Thymus (tissue), 11 donors: Measurements from ENCODE around the gene PRSS21. TPM values are rescaled to one million over a fixed set of nuclear protein-coding genes. Genes with fewer than 3 reads are reported as not detected.

Experiments
- DNase-seq, 9 donors: peaks; one replicate each; pipeline ENCODE4 v3.0.0-alpha.2; 2013; ENCODE audit warnings: low spot score in 9 of 9, low read depth in 6 of 9, missing footprints in 1 of 9
- H3K27ac ChIP-seq, 2 donors: one replicate each; pipeline ENCODE4 v1.5.1; 2013; ENCODE audit warnings: control low read depth in 1 of 2, low read depth in 1 of 2, low read length in 1 of 2, mild to moderate bottlenecking in 1 of 2, moderate library complexity in 1 of 2
- H3K27me3 ChIP-seq, 2 donors: one replicate each; pipeline ENCODE4 v1.5.1; 2013; ENCODE audit warnings: low read length in 1 of 2; ENCODE audit not compliant: control insufficient read depth in 2 of 2, insufficient read depth in 1 of 2
- H3K36me3 ChIP-seq, 2 donors: one replicate each; pipeline ENCODE4 v1.5.1; 2013; ENCODE audit warnings: low read length in 1 of 2, mild to moderate bottlenecking in 1 of 2, moderate library complexity in 1 of 2; ENCODE audit not compliant: control insufficient read depth in 2 of 2, insufficient read depth in 2 of 2
- H3K4me1 ChIP-seq, 2 donors: one replicate each; pipeline ENCODE4 v1.5.1; 2013; ENCODE audit warnings: low read length in 2 of 2; ENCODE audit not compliant: control insufficient read depth in 2 of 2, insufficient read depth in 2 of 2
- H3K4me3 ChIP-seq, 2 donors: one replicate each; pipeline ENCODE4 v1.5.1; 2013; ENCODE audit warnings: low read length in 2 of 2, control low read depth in 1 of 2, mild to moderate bottlenecking in 1 of 2
- H3K9me3 ChIP-seq, 2 donors: one replicate each; pipeline ENCODE4 v1.5.1; 2013; ENCODE audit warnings: low read length in 1 of 2, mild to moderate bottlenecking in 1 of 2; ENCODE audit not compliant: control insufficient read depth in 2 of 2, insufficient read depth in 1 of 2
- WGBS: extraction: QIAGEN DNeasy Blood & Tissue Kit; methylation state at CpG from one replicate; pipeline ENCODE4 v1.1.7; 2013; 5-methylcytosine and 5-hydroxymethylcytosine counted together
- polyA plus RNA-seq: library from polyadenylated mRNA; stranded (reverse); fragments of 200-250 nt; gene quantifications from one replicate; pipeline ENCODE4 v1.2.3, GENCODE V29; 2013
- total RNA-seq: library from RNA; stranded (reverse); fragments of 120-200 nt; gene quantifications from one replicate; pipeline ENCODE4 v1.2.4, GENCODE V29; 2013
- donor health status: healthy.

The PRSS21 gene
- total and polyA plus RNA-seq, 2 donors = 0.68 to 1.2 TPM

DNA sequence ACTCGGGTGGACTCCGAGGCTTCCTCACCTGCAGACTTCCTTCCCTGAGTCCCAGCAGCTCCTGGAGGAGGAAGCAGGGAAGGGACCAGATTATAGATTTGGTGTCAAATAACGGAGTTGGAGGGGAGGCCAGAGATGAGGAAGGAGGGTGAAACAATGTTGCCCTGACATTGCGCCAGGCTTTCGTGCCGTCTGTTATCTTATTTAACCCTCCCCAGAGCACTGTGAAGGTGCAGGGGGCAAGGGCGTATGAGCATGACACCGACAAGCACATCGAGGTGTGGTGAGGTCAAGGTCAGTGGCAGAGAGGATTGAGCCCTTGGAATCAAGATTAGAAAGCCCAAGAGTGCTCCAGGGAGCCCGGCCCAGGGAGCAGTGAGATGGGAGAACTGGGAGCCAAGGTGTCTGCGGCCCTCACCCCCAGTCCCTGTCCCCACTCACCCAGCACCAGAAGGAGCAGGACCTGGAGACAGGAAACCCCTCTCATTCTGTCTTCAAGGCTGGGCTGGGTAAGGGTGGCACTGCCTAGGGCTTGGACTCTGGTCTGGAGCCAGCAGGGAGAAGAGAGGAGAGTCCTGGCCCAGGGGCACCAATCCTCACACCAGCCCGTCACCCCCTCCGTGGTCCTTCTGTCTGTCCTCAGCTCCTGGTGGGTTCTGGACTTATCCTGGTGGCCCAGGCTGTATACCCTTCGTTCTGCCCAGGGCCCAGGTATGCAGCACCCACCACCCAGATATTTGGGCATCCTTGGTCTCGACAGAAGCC, 30.8 kb upstream of the PRSS21 start:
- Histone ChIP-seq H3K4me1 (peaks cover 9 to 10% of the 10 kb centered on the region in 2 donors), H3K27me3 (peaks cover 28 to 72% of the 10 kb centered on the region in 2 donors), H3K4me3 (no peak overlapping the region), H3K27ac (no peak overlapping the region), H3K9me3 (peaks cover 0 to 5% of the 10 kb centered on the region in 2 donors), H3K36me3 (no peaks in the 10 kb centered on the region)
- WGBS = 65% methylated on average over 15 of the region's 15 CpGs
- DNase-seq = no peak

DNA sequence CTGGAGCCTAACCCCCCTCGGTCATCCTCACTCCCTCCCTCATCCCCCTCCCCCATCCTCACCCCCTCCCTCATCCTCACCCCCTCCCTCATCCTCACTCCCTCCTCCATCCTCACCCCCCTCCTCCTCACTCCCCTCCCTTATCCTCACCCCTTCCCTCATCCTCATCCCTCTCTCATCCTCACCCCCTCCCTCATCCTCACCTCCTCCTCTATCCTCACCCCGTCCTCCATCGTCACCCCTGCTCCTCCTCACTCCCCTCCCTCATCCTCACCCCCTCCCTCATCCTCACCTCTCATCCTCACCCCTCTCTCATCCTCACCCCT, 30.2 kb upstream of the PRSS21 start:
- Histone ChIP-seq H3K27ac (no peak overlapping the region), H3K4me3 (no peak overlapping the region), H3K9me3 (peaks cover 0 to 5% of the 10 kb centered on the region in 2 donors), H3K36me3 (no peaks in the 10 kb centered on the region), H3K27me3 (peaks cover 28 to 76% of the 10 kb centered on the region in 2 donors), H3K4me1 (peaks cover 9 to 10% of the 10 kb centered on the region in 2 donors)
- no peak for DNase-seq
- WGBS = 74% methylated on average over 3 of the region's 3 CpGs

DNA sequence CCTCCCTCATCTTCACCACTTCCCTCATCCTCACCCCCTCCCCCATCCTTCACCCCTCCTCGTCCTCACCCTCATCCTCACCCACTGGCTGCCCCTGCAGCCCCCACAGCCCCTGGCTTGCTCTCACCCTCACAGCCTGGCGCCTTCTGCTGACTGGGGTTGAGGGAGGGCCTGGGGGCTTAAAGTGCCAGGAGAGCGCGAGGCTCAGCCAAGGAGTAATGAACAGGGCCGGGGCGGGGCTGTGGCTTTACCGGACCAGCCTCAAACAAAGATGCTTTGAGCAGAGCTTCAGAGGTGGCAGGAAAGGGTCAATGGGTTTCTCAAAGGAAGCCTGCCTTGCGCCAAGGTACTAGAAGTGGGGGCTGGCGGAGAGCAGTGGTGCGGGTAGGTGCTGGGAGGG, 29.6 kb upstream of the PRSS21 start, which contains the start of gene PRSS33:
Gene PRSS33 (minus strand): TSS at position 155 of the 400 bp plus-strand sequence. CDS start 1,013 bp downstream, outside the sequence.
- DNase-seq = no peak
- WGBS = 30% methylated on average over 10 of the region's 10 CpGs
- peaks cover 28 to 76% of the 10 kb centered on the region in 2 donors for H3K27me3 ChIP-seq

DNA sequence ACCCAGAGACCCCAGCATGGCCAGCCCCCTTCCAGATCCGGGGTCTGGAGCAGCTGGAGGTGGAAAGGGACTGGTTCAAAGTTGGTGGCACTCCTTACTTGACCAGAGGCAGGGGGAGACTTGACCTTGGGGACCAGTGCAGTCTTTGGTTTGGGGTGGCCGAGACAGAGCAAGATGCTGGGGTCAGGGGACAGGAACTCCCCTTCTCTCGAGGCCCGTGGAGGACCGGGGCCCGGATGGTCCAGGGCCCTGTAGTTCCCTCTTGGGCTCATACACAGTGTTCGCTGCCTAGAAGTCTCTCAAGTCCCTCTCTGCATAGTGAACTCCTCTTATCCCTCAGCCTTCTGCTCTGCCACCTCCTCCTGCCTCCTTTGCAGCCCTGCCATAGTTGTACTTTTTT, 29.1 kb upstream of the PRSS21 start:
- no peaks in the 10 kb centered on the region for H3K36me3 ChIP-seq
- WGBS = 49% methylated on average over 7 of the region's 7 CpGs
- peaks cover 9 to 10% of the 10 kb centered on the region in 2 donors for H3K4me1 ChIP-seq
- H3K27me3 ChIP-seq = peaks cover 28 to 75% of the 10 kb centered on the region in 2 donors
- peaks cover 0 to 5% of the 10 kb centered on the region in 2 donors for H3K9me3 ChIP-seq
- no peak for DNase-seq
- no peak overlapping the region for H3K27ac ChIP-seq
- no peak overlapping the region for H3K4me3 ChIP-seq

More for the DNA sequence above, 29.6 kb upstream of the PRSS21 start, which contains the start of gene PRSS33:
- Histone ChIP-seq H3K9me3 (peaks cover 0 to 5% of the 10 kb centered on the region in 2 donors), H3K4me1 (peaks cover 9 to 10% of the 10 kb centered on the region in 2 donors), H3K4me3 (no peak within 1 kb of the TSS), H3K36me3 (no peaks in the 10 kb centered on the region), H3K27ac (no peak within 1 kb of the TSS)

DNA sequence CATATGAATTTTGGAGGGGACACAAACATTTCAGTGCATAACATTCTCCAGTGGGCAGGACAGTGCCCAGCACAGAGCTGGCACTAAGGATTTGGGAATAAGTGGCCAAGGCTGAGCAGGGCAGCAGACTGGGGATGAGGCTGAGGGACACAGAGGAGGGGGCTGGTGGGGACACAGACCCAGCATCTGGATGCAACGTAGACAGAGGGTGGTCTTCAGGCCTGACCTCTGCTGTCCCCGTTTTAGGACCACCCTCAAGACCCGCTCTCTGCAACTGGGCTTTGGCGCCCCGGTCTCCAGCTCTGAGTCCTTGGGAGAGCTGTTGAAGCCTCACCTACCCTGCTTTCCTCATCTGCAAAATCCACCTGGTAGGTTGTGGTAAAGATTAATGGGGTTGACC, 26.4 kb upstream of the PRSS21 start:
- H3K9me3 ChIP-seq = peaks cover 0 to 2% of the 10 kb centered on the region in 2 donors
- no peaks in the 10 kb centered on the region for H3K36me3 ChIP-seq
- no peak for DNase-seq
- H3K4me3 ChIP-seq = no peak overlapping the region
- WGBS = 93% methylated on average over 5 of the region's 5 CpGs
- peaks cover 2% of the 10 kb centered on the region in 2 donors for H3K4me1 ChIP-seq
- no peak overlapping the region for H3K27ac ChIP-seq
- peaks cover 11 to 48% of the 10 kb centered on the region in 2 donors for H3K27me3 ChIP-seq

DNA sequence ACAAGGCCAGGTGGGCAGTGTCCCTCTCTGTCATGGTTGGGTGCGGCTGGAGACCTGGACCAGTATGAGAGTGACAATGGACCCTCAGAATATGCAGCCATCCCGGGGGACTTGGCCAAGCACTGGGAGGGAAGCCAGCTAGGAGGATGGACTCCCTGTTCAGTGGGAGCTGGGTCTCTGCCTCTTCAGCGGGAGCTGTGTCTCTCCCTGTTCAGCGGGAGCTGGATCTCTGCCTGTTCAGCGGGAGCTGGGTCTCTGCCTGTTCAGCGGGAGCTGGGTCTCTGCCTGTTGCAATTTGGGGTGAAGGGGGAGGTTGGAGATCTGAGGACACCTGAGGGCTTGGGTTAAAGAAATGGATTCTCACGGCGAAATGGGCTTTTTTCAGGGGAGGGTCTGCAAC, 25.9 kb upstream of the PRSS21 start:
- Histone ChIP-seq H3K27ac (no peak overlapping the region), H3K4me3 (no peak overlapping the region), H3K4me1 (no peaks in the 10 kb centered on the region), H3K27me3 (peaks cover 6 to 45% of the 10 kb centered on the region in 2 donors), H3K36me3 (no peaks in the 10 kb centered on the region), H3K9me3 (no peaks in the 10 kb centered on the region)
- DNase-seq = no peak
- WGBS = 87% methylated on average over 8 of the region's 8 CpGs

DNA sequence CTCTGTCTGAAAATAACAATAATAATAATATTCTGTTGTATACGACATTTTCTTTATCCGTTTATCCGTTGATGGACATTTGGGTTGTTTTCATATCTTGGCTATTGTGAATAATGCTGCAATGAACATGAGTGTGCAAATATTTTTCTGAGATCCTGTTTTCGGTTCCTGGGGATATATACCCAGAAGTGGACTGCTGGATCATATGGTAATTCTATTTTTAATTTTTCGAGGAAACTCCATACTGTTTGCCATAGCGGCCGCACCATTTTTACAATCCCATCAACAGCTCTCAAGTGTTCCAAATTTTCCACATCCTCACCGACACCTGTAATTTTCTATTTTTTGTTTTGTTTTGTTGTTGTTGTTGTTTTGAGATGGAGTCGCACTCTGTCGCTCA, 24.1 kb upstream of the PRSS21 start:
- no peaks in the 10 kb centered on the region for H3K9me3 ChIP-seq
- no peak for DNase-seq
- H3K27me3 ChIP-seq = peaks cover under 1 to 36% of the 10 kb centered on the region in 2 donors
- H3K36me3 ChIP-seq = no peaks in the 10 kb centered on the region
- H3K4me1 ChIP-seq = no peaks in the 10 kb centered on the region
- 96% methylated on average over 10 of the region's 10 CpGs for WGBS
- H3K27ac ChIP-seq = no peak overlapping the region
- no peak overlapping the region for H3K4me3 ChIP-seq

DNA sequence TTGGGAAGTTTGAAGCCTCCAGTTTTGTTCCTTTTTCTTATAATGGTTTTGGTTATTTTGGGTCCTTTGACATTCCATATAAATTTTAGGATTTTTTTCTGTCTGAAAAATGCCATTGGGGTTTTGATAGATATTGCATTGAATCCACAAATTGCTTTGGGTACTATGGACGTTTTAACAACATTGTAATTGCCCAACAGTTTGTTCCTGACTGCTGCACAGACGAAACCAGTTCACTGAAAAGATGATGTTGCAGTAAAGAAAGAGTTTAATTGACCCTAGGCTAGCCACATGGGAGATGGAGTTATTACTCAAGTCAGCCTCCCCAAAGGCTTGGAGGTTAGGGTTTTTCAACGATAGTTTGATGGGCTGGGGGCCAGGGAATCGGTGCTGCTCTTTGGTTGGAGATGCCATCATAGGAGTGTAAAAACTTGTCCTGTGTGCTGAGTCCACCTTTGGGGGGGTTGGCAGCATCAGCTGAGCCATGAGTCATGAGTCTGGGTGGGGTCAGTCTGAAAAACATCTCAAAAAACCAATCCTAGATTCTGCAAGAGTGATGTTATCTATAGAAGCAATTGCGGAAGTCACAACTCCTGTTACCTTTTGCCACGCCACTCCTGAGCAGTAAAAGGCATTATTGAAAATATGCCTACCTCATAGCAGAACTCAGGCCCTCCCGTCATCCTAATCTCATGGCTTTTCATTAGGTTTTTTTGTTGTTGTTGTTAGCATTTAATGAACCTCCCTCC, 21.5 kb upstream of the PRSS21 start:
- Histone ChIP-seq H3K27ac (no peak overlapping the region), H3K9me3 (no peaks in the 10 kb centered on the region), H3K4me1 (no peaks in the 10 kb centered on the region), H3K4me3 (no peak overlapping the region), H3K36me3 (no peaks in the 10 kb centered on the region), H3K27me3 (peaks cover 0 to 20% of the 10 kb centered on the region in 2 donors)
- no peak for DNase-seq
- 93% methylated on average over 7 of the region's 7 CpGs for WGBS

DNA sequence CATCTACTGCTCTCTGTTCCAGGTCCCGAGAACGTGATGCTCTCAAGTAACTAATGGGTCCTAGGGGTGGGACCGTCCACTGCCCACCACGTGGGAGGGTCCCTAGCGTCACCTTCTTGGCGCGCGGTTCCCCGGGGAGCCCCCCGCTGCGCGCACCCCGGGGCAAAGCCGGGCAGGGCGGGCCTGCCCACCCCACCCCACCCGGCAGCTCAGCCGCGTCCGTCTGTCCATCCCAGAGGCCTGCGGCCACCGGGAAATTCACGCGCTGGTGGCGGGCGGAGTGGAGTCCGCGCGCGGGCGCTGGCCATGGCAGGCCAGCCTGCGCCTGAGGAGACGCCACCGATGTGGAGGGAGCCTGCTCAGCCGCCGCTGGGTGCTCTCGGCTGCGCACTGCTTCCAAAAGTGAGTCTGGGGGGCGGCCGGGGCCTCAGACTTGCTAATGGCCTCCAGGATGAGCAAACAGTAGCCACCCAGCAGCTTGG, 18.3 kb upstream of the PRSS21 start:
- no peaks in the 10 kb centered on the region for H3K36me3 ChIP-seq
- WGBS = 94% methylated on average over 39 of the region's 39 CpGs
- DNase-seq = no peak
- peaks cover 0 to 11% of the 10 kb centered on the region in 2 donors for H3K27me3 ChIP-seq
- H3K9me3 ChIP-seq = no peaks in the 10 kb centered on the region
- no peaks in the 10 kb centered on the region for H3K4me1 ChIP-seq
- no peak overlapping the region for H3K27ac ChIP-seq
- no peak overlapping the region for H3K4me3 ChIP-seq
